ENCODE data around the gene GOSR2.
A peak's percentile ranks its signal among the peaks of the same experiment; 100 is the strongest.
"Not testable (repeated sequence)": the region's sequence is repeated elsewhere in the genome, so short reads cannot be mapped to it uniquely, and the experiment has no call there.

Gene GOSR2

DNA sequence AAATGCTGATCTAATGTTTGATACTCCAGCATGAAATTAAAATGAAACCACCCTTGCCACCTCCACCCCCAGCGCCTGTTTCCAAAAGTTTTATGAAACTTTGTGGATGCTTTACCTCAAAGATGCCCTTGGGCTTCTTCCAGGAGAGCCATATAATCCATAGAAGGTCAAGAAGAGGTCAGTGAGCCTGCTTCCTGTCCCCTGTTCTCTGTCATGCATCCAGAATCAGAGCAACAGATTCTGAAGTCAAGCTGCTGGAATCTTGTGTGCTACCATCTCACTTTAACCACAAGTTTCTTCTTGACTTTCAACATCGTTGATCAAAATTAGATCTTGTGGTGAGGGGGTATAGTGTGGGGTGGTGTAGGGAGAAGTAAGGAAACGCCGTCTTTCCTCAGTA lies 8.6 kb downstream of the GOSR2 start:
- no peak for DNase-seq

- no peak for DNase-seq
Observed at GRCh38 chr17:46935658-46936266, 12.8 kb downstream of the GOSR2 start.

- DNase-seq: peak in 4 of 5 experiments; percentile 13 to 72 (median 44)
Observed at GRCh38 chr17:46940692-46941404, 17.9 kb downstream of the GOSR2 start.

DNA sequence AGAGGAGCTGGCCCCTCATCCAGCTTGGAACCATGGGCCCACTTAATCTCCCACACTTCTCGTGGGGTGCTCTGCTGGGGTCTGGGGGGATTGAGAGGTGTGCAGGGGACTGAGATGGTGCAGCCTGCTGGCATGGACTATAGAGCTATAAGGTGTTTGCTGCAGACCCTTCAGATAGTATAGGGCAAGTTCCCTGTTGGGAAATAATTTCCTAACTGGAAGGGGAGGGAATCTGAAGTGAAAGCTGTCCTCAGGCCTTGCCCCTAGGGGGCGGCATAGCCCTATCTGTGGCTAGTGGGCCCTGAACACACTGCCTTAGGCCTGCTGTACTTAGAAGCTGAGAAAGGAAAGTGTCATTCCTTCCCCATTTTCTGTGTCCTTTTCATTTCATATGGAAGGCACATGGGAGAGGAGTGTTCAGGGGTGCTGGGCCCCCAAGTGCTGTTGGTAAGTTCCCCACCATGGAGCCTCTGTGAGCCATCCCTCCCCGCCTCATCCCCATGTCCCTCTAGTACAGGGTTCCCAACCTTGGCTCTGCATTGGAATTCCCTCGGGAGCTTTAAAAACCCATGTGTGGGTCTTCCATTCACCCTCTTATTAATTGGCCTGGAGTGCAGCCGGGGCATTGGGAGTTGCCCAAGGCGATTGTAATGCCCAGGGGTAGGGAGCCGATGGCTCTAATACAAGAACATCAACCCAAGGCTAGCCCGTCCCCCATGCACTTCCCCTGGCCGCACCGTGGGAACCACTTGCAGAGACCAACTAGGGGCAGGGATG lies 19.7 kb downstream of the GOSR2 start:
- peak in 3 of 5 experiments; percentile 13 to 51 (median 15) for DNase-seq

- no peak for DNase-seq
Observed at GRCh38 chr17:46943218-46943500, 20.2 kb downstream of the GOSR2 start.

DNA sequence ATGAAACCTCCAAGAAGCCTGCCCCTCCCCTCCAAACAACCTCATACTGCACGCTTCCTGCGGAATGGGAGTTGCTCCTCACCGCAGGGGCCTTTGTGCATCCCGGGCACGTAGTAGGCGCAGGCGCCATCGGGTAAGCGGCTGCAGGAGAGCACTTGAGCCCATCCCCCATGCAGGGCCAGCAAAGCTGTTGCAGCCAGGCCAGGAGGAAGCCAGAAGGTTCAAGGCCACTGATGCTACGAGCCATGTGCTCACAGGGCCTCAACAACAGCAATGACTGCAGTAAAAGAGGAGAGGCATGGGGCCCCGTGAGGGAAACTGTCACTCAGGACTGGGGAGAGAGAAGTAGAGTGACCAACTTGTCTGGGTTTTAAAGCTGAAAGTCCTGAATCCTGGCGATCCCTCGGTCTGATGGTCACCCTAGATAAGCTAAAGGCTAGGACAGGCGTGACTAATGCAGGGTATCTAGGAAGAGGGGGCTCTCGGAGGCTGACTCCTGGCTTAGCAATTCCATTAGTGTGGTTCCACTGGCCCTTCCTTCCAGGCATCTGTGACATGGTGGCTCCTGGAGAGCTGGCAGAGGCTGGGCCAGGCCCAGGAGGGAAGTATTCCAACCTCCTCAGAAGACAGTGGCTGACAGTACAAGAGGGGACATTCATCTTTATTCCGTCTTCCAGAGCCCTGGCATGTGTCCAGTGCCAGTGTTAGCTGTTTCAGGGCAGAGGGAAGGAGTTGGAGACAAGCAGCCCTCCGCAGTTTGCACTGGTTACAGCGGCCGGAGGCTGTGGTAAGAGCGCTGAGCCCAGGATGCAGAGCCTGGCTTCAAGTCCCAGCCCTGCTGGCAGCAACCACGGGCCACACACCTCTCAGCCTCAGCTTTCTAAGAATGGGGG lies 20.8 kb downstream of the GOSR2 start:
- DNase-seq: no peak

DNA sequence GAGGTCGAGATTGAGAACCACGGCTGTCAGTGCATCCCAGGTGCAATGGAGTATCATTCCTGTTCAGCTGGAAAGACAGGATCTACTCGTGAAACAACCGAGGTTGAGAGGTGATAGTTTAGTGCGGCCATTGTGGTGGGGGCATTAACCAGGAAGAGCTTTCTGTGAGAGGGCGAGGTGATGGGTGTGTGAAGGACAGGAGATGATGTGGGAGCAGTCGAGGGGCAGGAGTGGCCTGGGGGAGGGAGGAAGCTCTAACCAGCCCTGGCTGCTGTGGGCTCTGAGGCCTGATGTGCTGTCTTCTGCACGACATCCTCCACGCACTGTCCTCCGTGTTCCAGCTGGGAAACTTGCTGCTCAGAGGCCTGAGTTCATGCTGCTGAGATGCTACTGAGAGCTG lies 22.0 kb downstream of the GOSR2 start:
- no peak for DNase-seq

DNA sequence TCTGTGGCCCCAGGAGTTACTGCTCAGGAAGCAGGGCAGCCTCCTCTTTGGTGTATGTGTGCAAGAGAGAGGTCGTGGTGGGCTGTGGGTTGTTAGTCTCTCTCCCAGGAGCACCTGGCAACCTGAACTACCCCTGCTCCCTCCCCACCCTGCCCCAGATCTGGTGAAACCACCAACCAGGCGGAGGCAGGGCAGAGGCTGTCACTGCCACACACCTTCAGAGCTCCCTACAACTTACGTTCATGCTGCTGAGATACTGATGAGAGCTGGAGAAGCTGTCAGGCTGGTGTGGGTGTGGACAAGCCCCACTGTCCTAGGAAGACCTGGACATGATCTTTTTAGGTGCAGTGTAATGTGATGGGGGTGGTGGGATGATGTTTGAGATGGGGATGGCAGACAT lies 24.3 kb downstream of the GOSR2 start:
- no peak for DNase-seq

DNA sequence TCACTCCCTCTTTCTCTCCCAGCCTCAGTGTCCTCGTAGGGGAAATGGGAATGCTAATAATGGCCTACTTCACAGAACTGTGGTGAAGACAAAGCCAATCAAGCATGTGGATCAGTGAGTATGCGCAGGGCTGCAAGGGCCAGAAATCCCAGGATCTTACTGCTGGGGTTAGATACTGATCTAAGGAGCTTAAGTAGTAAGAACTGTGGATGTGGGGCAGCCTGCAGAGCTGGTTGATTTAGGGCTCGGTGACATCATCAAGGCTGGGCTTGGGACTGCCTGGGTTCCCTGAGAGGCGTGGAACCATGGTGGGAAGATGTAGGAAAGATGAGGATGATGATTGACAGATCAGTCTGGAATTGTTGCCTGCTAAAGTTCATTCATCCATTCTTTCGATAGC lies 25.6 kb downstream of the GOSR2 start:
- no peak for DNase-seq

- no peak for DNase-seq
Observed at GRCh38 chr17:46949291-46950174, 26.6 kb downstream of the GOSR2 start.

- no peak for DNase-seq
Observed at GRCh38 chr17:46950342-46950996, 27.5 kb downstream of the GOSR2 start.

GRCh38 chr17:46950997-46951621 lies 28.1 kb downstream of the GOSR2 start:
- DNase-seq: no peak

GRCh38 chr17:46951706-46952105 lies 28.7 kb downstream of the GOSR2 start:
- no peak for DNase-seq

DNA sequence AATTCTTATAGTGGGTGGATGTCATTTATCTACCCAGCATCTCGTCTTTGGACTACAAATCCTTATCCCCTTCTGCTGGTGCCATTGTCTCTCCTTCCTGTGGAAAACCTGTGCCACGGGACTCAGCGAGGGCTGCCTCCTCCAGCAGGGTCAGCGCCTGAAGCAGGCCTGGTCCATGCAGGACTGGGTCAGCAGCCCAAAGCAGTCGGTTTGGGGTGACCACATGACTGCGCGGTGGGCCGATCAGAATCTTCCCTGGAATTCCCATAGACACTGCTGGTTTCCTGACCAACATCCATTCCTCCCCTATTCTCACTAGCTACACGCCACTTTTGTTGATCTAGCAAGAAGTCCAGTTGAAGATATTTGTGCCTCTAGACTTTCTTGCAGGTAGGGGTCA lies 29.2 kb downstream of the GOSR2 start:
- no peak for DNase-seq

GRCh38 chr17:46953191-46953590 lies 30.2 kb downstream of the GOSR2 start:
- not testable (repeated sequence) for DNase-seq

DNA sequence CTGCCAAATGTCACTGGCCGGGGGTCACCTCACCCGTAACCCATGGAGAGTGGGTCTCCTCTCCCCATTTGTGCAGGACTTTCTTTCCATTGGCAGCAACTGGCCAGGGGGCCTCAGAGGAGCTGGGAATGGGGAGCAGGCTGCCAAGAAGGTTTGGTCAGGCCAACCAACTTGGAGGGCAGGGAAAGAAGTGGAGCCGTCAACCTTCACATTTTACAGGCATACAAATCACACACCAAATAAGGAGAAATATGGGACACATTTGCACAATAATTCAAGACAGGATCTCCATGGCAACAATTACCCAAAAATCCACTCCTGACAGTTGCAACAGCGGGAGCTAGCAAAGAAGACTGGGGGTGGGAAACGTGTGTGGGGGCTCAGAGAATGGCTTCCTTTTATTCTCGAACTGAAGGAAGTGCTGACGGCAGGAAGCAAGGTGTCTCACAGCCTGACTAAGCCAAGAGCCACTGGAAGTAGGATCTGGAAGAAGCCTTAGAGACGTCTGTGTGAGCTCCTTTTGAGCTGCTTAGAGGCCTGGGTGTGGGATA lies 35.2 kb downstream of the GOSR2 start:
- DNase-seq: no peak

DNA sequence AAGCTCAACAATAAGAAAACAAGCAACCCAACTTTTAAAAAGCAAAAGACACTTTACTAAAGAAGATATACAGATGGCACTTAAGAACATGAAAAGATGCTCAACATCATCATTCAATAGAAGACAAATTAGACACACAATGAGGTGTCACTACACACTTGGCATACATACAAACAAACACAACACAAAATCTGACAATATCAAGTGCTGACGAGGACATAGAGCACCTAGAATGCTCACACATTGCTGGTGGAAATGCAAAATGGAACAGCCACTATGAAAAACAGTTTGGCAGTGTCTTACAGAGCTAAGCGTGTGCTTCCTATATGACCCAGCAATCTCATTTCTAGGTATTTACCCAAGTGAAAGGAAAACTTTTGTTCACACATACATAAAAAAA lies 37.2 kb downstream of the GOSR2 start:
- DNase-seq: no peak

DNA sequence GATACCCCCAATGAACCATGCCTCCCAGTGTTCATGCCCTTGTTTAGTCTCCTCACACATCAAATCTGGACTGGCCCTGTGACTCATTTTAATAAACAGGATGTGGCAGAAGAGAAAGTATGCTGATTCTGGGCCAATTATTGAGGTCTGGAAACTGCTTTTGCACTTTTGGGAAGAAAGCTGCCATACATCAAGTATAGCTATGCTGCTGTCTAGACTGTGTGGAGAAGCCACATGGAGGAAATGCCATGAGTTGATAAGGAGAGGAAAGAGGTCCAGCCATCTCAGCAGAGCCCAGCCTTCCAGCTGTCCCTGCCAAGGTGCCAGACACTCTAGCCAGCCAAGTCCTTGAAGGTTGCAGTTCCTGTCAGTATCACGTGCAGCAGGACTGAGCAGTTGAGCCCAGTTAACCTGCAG lies 39.4 kb downstream of the GOSR2 start:
- DNase-seq: peak in 1 of 5 experiments; percentile 47

GRCh38 chr17:46963571-46963970 lies 40.6 kb downstream of the GOSR2 start:
- DNase-seq: no peak

Measured in T-helper 2 cell (primary cell).